IMR-90 (cell line): ENCODE measurements around the gene POLR2I. TPM values are rescaled to one million over a fixed set of nuclear protein-coding genes. Genes with fewer than 3 reads are reported as not detected.
"Not testable (repeated sequence)": the region's sequence is repeated elsewhere in the genome, so short reads cannot be mapped to it uniquely, and the experiment has no call there.

Source experiments
- ATAC-seq: fragments of 200-7000 bp; cut with Tn5 transposase; 2 replicates; pipeline ENCODE4 v1.9.1; 2020; ENCODE audit warnings: low read depth, mild to moderate bottlenecking, moderate library complexity
- BruUV-seq: library from RNA; stranded (reverse); fragments of 400-500 nt; replicated peaks from 2 replicates; lab custom pipeline; 2021; lab: Mats Ljungman, UMichigan
- CTCF ChIA-PET: fragments of 300-600 bp; formaldehyde crosslinking; extraction: SDS; loops from one replicate; lab custom pipeline; 2021; ENCODE audit warnings: antibody characterized with exemption; lab: Yijun Ruan, JAX
- POLR2A ChIA-PET: fragments of 300-600 bp; sonication (Branson Sonifier 250); formaldehyde crosslinking; loops from one replicate; lab custom pipeline; 2022; ENCODE audit warnings: antibody characterized with exemption; ENCODE audit not compliant: unreplicated experiment; lab: Charles Lee
- DNase-seq: peaks from one replicate; pipeline ENCODE4 v3.0.0; 2013
- H2AFZ ChIP-seq: replicated peaks from 2 replicates; pipeline ENCODE3; 2013; ENCODE audit warnings: low read length, mild to moderate bottlenecking; ENCODE audit not compliant: poor library complexity
- H2AK5ac ChIP-seq: 2 replicates; pipeline ENCODE4 v1.6.1; 2013; ENCODE audit warnings: low read depth, low read length, inconsistent platforms
- H2AK9ac ChIP-seq: replicated peaks from 2 replicates; pipeline ENCODE3; 2013; ENCODE audit warnings: mild to moderate bottlenecking, low read depth, low read length, moderate library complexity; ENCODE audit not compliant: poor library complexity
- H2BK120ac ChIP-seq: 2 replicates; pipeline ENCODE4 v1.6.1; 2013; ENCODE audit warnings: low read depth, low read length, inconsistent platforms
- H2BK15ac ChIP-seq: 3 replicates; pipeline ENCODE4 v1.6.1; 2013; ENCODE audit warnings: low read depth, low read length, inconsistent platforms
- H2BK20ac ChIP-seq: 2 replicates; pipeline ENCODE4 v1.6.1; 2013; ENCODE audit warnings: low read depth, mild to moderate bottlenecking, inconsistent platforms, low read length, moderate library complexity
- H2BK5ac ChIP-seq: 2 replicates; pipeline ENCODE4 v1.6.1; 2013; ENCODE audit warnings: mild to moderate bottlenecking, low read depth, low read length, inconsistent platforms; ENCODE audit not compliant: poor library complexity, severe bottlenecking
- H3K14ac ChIP-seq: replicated peaks from 2 replicates; pipeline ENCODE4 v1.6.1; 2013; ENCODE audit warnings: low read depth, low read length, inconsistent platforms
- H3K18ac ChIP-seq: 2 replicates; pipeline ENCODE4 v1.6.1; 2013; ENCODE audit warnings: low read depth, low read length, control low read depth
- H3K23ac ChIP-seq: 2 replicates; pipeline ENCODE4 v1.6.1; 2013; ENCODE audit warnings: low read depth, low read length, inconsistent platforms
- H3K27ac ChIP-seq: 2 replicates; pipeline ENCODE4 v1.5.1; 2013; ENCODE audit warnings: mild to moderate bottlenecking, control low read depth, low read length; ENCODE audit not compliant: insufficient read depth
- H3K27me3 ChIP-seq: 2 replicates; pipeline ENCODE4 v1.6.1; 2013; ENCODE audit warnings: low read length; ENCODE audit not compliant: control insufficient read depth, insufficient read depth
- H3K36me3 ChIP-seq: 2 replicates; pipeline ENCODE4 v1.6.1; 2013; ENCODE audit warnings: low read length, mixed read lengths; ENCODE audit not compliant: control insufficient read depth, insufficient read depth
- H3K4ac ChIP-seq: 2 replicates; pipeline ENCODE4 v1.6.1; 2013; ENCODE audit warnings: low read depth, low read length, inconsistent platforms
- H3K4me1 ChIP-seq: 2 replicates; pipeline ENCODE4 v1.6.1; 2013; ENCODE audit warnings: low read length, mixed read lengths; ENCODE audit not compliant: control insufficient read depth, insufficient read depth
- H3K4me2 ChIP-seq: 2 replicates; pipeline ENCODE4 v1.6.1; 2013; ENCODE audit warnings: low read depth, mild to moderate bottlenecking, control low read depth, low read length, moderate library complexity
- H3K4me3 ChIP-seq: 2 replicates; pipeline ENCODE4 v1.5.1; 2013; ENCODE audit warnings: low read depth, mild to moderate bottlenecking, control low read depth, low read length, moderate library complexity; ENCODE audit not compliant: insufficient read depth
- H3K56ac ChIP-seq: 2 replicates; pipeline ENCODE4 v1.6.1; 2013; ENCODE audit warnings: low read length, inconsistent platforms; ENCODE audit not compliant: insufficient read depth; ENCODE audit errors: extremely low read depth
- H3K79me1 ChIP-seq, 2 experiments: 2 replicates each; pipeline ENCODE4 v1.6.1; 2013; ENCODE audit warnings: low read length in 2 of 2, inconsistent platforms in 1 of 2, low read depth in 1 of 2
- H3K9ac ChIP-seq: 2 replicates; pipeline ENCODE4 v1.6.1; 2013; ENCODE audit warnings: low read depth, low read length, control low read depth
- H3K9me1 ChIP-seq: 2 replicates; pipeline ENCODE4 v1.6.1; 2013; ENCODE audit warnings: low read length, inconsistent platforms; ENCODE audit not compliant: insufficient read depth
- H3K9me3 ChIP-seq: 2 replicates; pipeline ENCODE4 v1.6.1; 2013; ENCODE audit warnings: low read length; ENCODE audit not compliant: control insufficient read depth, insufficient read depth
- H4K20me1 ChIP-seq: 2 replicates; pipeline ENCODE4 v1.6.1; 2013; ENCODE audit warnings: low read length, inconsistent platforms; ENCODE audit not compliant: insufficient read depth
- H4K5ac ChIP-seq: 2 replicates; pipeline ENCODE4 v1.6.1; 2013; ENCODE audit warnings: mild to moderate bottlenecking, low read depth, low read length, control low read depth
- H4K8ac ChIP-seq, 2 experiments: 2 replicates each; pipeline ENCODE4 v1.6.1; 2013; ENCODE audit warnings: low read depth in 2 of 2, low read length in 2 of 2, control low read depth in 1 of 2, inconsistent platforms in 1 of 2
- H4K91ac ChIP-seq: 2 replicates; pipeline ENCODE4 v1.6.1; 2013; ENCODE audit warnings: low read depth, low read length, inconsistent platforms; ENCODE audit not compliant: insufficient read depth
- BHLHE40 ChIP-seq: fragments of 150-350 bp; IDR thresholded peaks from 2 replicates; pipeline ENCODE4 v1.6.1; 2016; ENCODE audit warnings: mild to moderate bottlenecking, low read depth, low read length
- CTCF ChIP-seq: conservative IDR thresholded peaks from 2 replicates; pipeline ENCODE4 v1.5.1; 2012; ENCODE audit warnings: mild to moderate bottlenecking, low read depth, low read length, improper control_type of control experiment
- FOS ChIP-seq: fragments of 150-350 bp; IDR thresholded peaks from 2 replicates; pipeline ENCODE4 v1.6.1; 2016; ENCODE audit warnings: low read depth, low read length
- RFX5 ChIP-seq: IDR thresholded peaks from 2 replicates; pipeline ENCODE4 v1.8.0; 2012; ENCODE audit warnings: low read depth, mild to moderate bottlenecking, low read length, moderate library complexity
- SMC3 ChIP-seq: fragments of 150-350 bp; IDR thresholded peaks from 2 replicates; pipeline ENCODE4 v1.6.1; 2016; ENCODE audit warnings: low read depth, mild to moderate bottlenecking, antibody characterized with exemption, low read length, moderate library complexity
- WGBS, 2 experiments: methylation state at CpG; one replicate each; pipeline versions ENCODE4 v1.1.5 to v1.1.7; 2013; ENCODE audit warnings: missing lambda C conversion rate in 2 of 2; ENCODE audit not compliant: insufficient read length in 1 of 2; ENCODE audit errors: extremely low coverage in 2 of 2; 5-methylcytosine and 5-hydroxymethylcytosine counted together
- dilution Hi-C: fragments of 300-500 bp; cut with HindIII; formaldehyde crosslinking; loops from one replicate; pipeline ENCODE4 v1.14.3; 2018; ENCODE audit warnings: low sequenced_read_pairs; ENCODE audit not compliant: unreplicated experiment
- in situ Hi-C: fragments of 300-500 bp; cut with MboI; formaldehyde crosslinking; loops from 3 replicates; pipeline ENCODE4 v1.14.3; 2019; ENCODE audit warnings: low sequenced_read_pairs, inconsistent platforms, mixed read lengths
- intact Hi-C: fragments of 100-400 bp; cut with micrococcal nuclease; formaldehyde crosslinking; loops from 2 replicates; pipeline ENCODE4 v1.10.0; 2022
- polyA plus RNA-seq, 3 experiments: library from polyadenylated mRNA; depleted of rRNA; stranded (reverse); fragments of >200 nt; gene quantifications; 2 replicates each; pipeline ENCODE4 v1.2.3, GENCODE V29; 2012; ENCODE audit warnings: low replicate concordance in 1 of 3
- total RNA-seq: library from RNA; depleted of rRNA; stranded (reverse); fragments of >200 nt; gene quantifications from 2 replicates; pipeline ENCODE4 v1.2.3, GENCODE V29; 2012

Gene POLR2I
- total and polyA plus RNA-seq, 2 of the 4 experiments (the other 2 are of a cell fraction): 35.8 to 59.7 TPM

GRCh38 chr19:36072081-36072480, 42.6 kb downstream of the POLR2I start:
- Histone ChIP-seq H3K18ac (no peak overlapping the region), H4K91ac (no peak overlapping the region), H3K27me3 (no peaks in the 10 kb centered on the region), H3K9me3 (no peaks in the 10 kb centered on the region), H3K14ac (no peak overlapping the region), H2BK120ac (no peak overlapping the region), H3K9ac (no peak overlapping the region), H4K8ac (no peak overlapping the region), H3K4me1 (no peaks in the 10 kb centered on the region), H3K79me1 (peaks cover 13 to 31% of the 10 kb centered on the region in 2 experiments), H3K4me2 (no peak overlapping the region), H2BK5ac (no peak overlapping the region), H2AK9ac (no peak overlapping the region), H2AK5ac (no peak overlapping the region), H2AFZ (no peak overlapping the region), H4K5ac (no peak overlapping the region), H4K20me1 (peaks cover 29% of the 10 kb centered on the region; the same call in 1 of the 2 replicates), H2BK15ac (no peak overlapping the region), H2BK20ac (no peak overlapping the region), H3K23ac (no peak overlapping the region), H3K9me1 (peaks cover 14% of the 10 kb centered on the region; the same call in 1 of the 2 replicates), H3K4me3 (no peak overlapping the region), H3K4ac (no peak overlapping the region), H3K27ac (no peak overlapping the region), H3K56ac (no peak overlapping the region), H3K36me3 (peaks cover 3% of the 10 kb centered on the region; the same call in 1 of the 2 replicates)
- in situ Hi-C loops (no loop called here), intact Hi-C loops (no loop called here), dilution Hi-C loops (no loop called here)
- ChIA-PET POLR2A (no interaction called here), CTCF (no interaction called here)
- ATAC-seq (no peak), DNase-seq (no peak)
- no peak for TF ChIP-seq SMC3
- TF ChIP-seq CTCF: no peak
- no peak for TF ChIP-seq BHLHE40
- TF ChIP-seq RFX5: no peak
- TF ChIP-seq FOS: no peak
- WGBS, 2 experiments: 92% methylated on average over 4 of the region's 8 CpGs; no CpG with 5 or more reads in 1 of the 2 experiments
- BruUV-seq: no TSS peak

- no CpG with 5 or more reads among the region's 57 CpGs for WGBS, 2 experiments
- H2AFZ ChIP-seq, DNase-seq, H4K8ac ChIP-seq, H3K14ac ChIP-seq, H2BK120ac ChIP-seq, dilution Hi-C loops, H3K9ac ChIP-seq, H3K4me3 ChIP-seq, CTCF ChIA-PET, H3K4me2 ChIP-seq, H3K23ac ChIP-seq, H3K27ac ChIP-seq, H4K5ac ChIP-seq, H4K91ac ChIP-seq, H2BK15ac ChIP-seq, H2AK9ac ChIP-seq, H3K27me3 ChIP-seq, H2AK5ac ChIP-seq, H2BK5ac ChIP-seq, H3K4ac ChIP-seq, H3K9me3 ChIP-seq, intact Hi-C loops, POLR2A ChIA-PET, ATAC-seq, H3K4me1 ChIP-seq, in situ Hi-C loops, BruUV-seq, H3K18ac ChIP-seq, H2BK20ac ChIP-seq, H3K56ac ChIP-seq: not testable (repeated sequence)
- peaks cover 14% of the 10 kb centered on the region; the same call in 1 of the 2 replicates for H3K9me1 ChIP-seq
- peaks cover 12% of the 10 kb centered on the region for H3K36me3 ChIP-seq
- peaks cover 15 to 31% of the 10 kb centered on the region in 2 experiments for H3K79me1 ChIP-seq
- H4K20me1 ChIP-seq: peaks cover 29% of the 10 kb centered on the region; the same call in 1 of the 2 replicates
These were observed 45.7 kb downstream of the POLR2I start for GRCh38 chr19:36068810-36069499.
